Neural progenitor cell (in vitro differentiated cells): Measurements from ENCODE around the gene POLK. TPM values are rescaled to one million over a fixed set of nuclear protein-coding genes. Genes with fewer than 3 reads are reported as not detected.

ENCODE experiments used
- DNase-seq: peaks from one replicate; pipeline ENCODE4 v3.0.0-alpha.2; 2016; ENCODE audit warnings: low spot score
- H2AFZ ChIP-seq: fragments of 200-600 bp; sonication (generic); replicated peaks from 2 replicates; pipeline ENCODE4 v1.6.1; 2016; ENCODE audit warnings: antibody characterized with exemption
- H3F3A ChIP-seq: fragments of 200-600 bp; sonication (generic); 2 replicates; pipeline ENCODE4 v1.6.1; 2016; ENCODE audit warnings: antibody characterized with exemption, low read depth
- H3K27ac ChIP-seq: fragments of 200-600 bp; sonication (generic); 2 replicates; pipeline ENCODE4 v1.5.1; 2016; ENCODE audit warnings: mild to moderate bottlenecking
- H3K27me3 ChIP-seq: fragments of 200-600 bp; sonication (generic); 2 replicates; pipeline ENCODE4 v1.6.1; 2016; ENCODE audit warnings: mild to moderate bottlenecking, moderate library complexity
- H3K36me3 ChIP-seq: fragments of 200-600 bp; sonication (generic); 2 replicates; pipeline ENCODE4 v1.5.1; 2016
- H3K4me1 ChIP-seq: fragments of 200-600 bp; sonication (generic); 2 replicates; pipeline ENCODE4 v1.6.1; 2016; ENCODE audit warnings: mixed run types
- H3K4me2 ChIP-seq: fragments of 200-600 bp; sonication (generic); 2 replicates; pipeline ENCODE4 v1.6.1; 2016
- H3K4me3 ChIP-seq: fragments of 200-600 bp; sonication (generic); 2 replicates; pipeline ENCODE4 v1.5.1; 2016
- H3K79me2 ChIP-seq: fragments of 200-600 bp; sonication (generic); 2 replicates; pipeline ENCODE4 v1.6.1; 2016; ENCODE audit warnings: low read depth
- H3K9ac ChIP-seq: fragments of 200-600 bp; sonication (generic); 2 replicates; pipeline ENCODE4 v1.6.1; 2016
- H3K9me3 ChIP-seq: fragments of 200-600 bp; sonication (generic); 2 replicates; pipeline ENCODE4 v1.5.1; 2016; ENCODE audit warnings: low read depth
- H4K20me1 ChIP-seq: fragments of 200-600 bp; sonication (generic); 2 replicates; pipeline ENCODE4 v1.6.1; 2016; ENCODE audit warnings: low read depth
- H3K27ac Mint-ChIP-seq: 3 replicates; pipeline ENCODE4 v1.8.0; 2021; ENCODE audit warnings: mixed read lengths
- H3K27me3 Mint-ChIP-seq: 2 replicates; pipeline ENCODE4 v1.8.0; 2022; ENCODE audit warnings: low read depth, mild to moderate bottlenecking, inconsistent platforms, moderate library complexity, mixed read lengths; ENCODE audit not compliant: insufficient read depth
- H3K36me3 Mint-ChIP-seq: 3 replicates; pipeline ENCODE4 v1.8.0; 2021; ENCODE audit warnings: mixed read lengths
- H3K4me1 Mint-ChIP-seq: 3 replicates; pipeline ENCODE4 v1.8.0; 2021; ENCODE audit warnings: mixed read lengths
- H3K4me3 Mint-ChIP-seq: 3 replicates; pipeline ENCODE4 v1.8.0; 2021; ENCODE audit warnings: mild to moderate bottlenecking, moderate library complexity, mixed read lengths
- H3K9me3 Mint-ChIP-seq: 3 replicates; pipeline ENCODE4 v1.8.0; 2020; ENCODE audit warnings: mixed read lengths
- CTCF ChIP-seq: fragments of 200-600 bp; sonication (generic); IDR thresholded peaks from 2 replicates; pipeline ENCODE4 v1.5.1; 2017; ENCODE audit warnings: antibody characterized with exemption, mild to moderate bottlenecking
- EZH2 ChIP-seq: fragments of 200-600 bp; sonication (generic); IDR thresholded peaks from 2 replicates; pipeline ENCODE4 v1.6.1; 2017; ENCODE audit warnings: antibody characterized with exemption, mild to moderate bottlenecking, moderate library complexity
- EZH2phosphoT487 ChIP-seq: fragments of 200-600 bp; sonication (generic); IDR thresholded peaks from 2 replicates; pipeline ENCODE4 v1.6.1; 2017; ENCODE audit warnings: antibody characterized with exemption
- total RNA-seq: library from RNA; depleted of rRNA; stranded (reverse); fragments of >200 nt; gene quantifications from 2 replicates; pipeline ENCODE4 v1.2.3, GENCODE V29; 2015; ENCODE audit warnings: low replicate concordance

The POLK gene
- total RNA-seq, 1 donor from 2014 or later: 30.9 TPM

GRCh38 chr5:75538211-75538610 is 26.5 kb downstream of the POLK start:
- peaks cover 23% of the 10 kb centered on the region for H3K9me3 Mint-ChIP-seq
- peaks cover 17% of the 10 kb centered on the region for H3K36me3 Mint-ChIP-seq
- DNase-seq: no peak
- Histone ChIP-seq H3K36me3 (no peaks in the 10 kb centered on the region), H3K4me3 (no peak overlapping the region), H3K79me2 (peaks cover 45% of the 10 kb centered on the region), H3K27ac (no peak overlapping the region), H3K4me1 (no peaks in the 10 kb centered on the region), H3K9ac (no peak overlapping the region), H4K20me1 (no peaks in the 10 kb centered on the region), H3K4me2 (no peak overlapping the region), H3F3A (no peaks in the 10 kb centered on the region), H3K9me3 (no peaks in the 10 kb centered on the region), H2AFZ (no peak overlapping the region), H3K27me3 (no peaks in the 10 kb centered on the region)
- H3K27me3 Mint-ChIP-seq: no peaks in the 10 kb centered on the region
- H3K27ac Mint-ChIP-seq: no peak overlapping the region
- TF ChIP-seq EZH2 (no peak), CTCF (no peak), EZH2phosphoT487 (no peak)
- peaks cover 3% of the 10 kb centered on the region for H3K4me1 Mint-ChIP-seq
- H3K4me3 Mint-ChIP-seq: no peak overlapping the region

GRCh38 chr5:75545131-75545530 is 33.4 kb downstream of the POLK start:
- Histone ChIP-seq H3K4me3 (no peak overlapping the region), H2AFZ (no peak overlapping the region), H4K20me1 (no peaks in the 10 kb centered on the region), H3K9me3 (no peaks in the 10 kb centered on the region), H3K27me3 (no peaks in the 10 kb centered on the region), H3K27ac (no peak overlapping the region), H3K79me2 (peaks cover 5% of the 10 kb centered on the region), H3K9ac (no peak overlapping the region), H3K4me2 (no peak overlapping the region), H3K36me3 (no peaks in the 10 kb centered on the region), H3F3A (no peaks in the 10 kb centered on the region), H3K4me1 (no peaks in the 10 kb centered on the region)
- H3K36me3 Mint-ChIP-seq: peaks cover 9% of the 10 kb centered on the region
- H3K9me3 Mint-ChIP-seq: no peaks in the 10 kb centered on the region
- no peak for DNase-seq
- H3K4me1 Mint-ChIP-seq: no peaks in the 10 kb centered on the region
- H3K4me3 Mint-ChIP-seq: no peak overlapping the region
- no peak overlapping the region for H3K27ac Mint-ChIP-seq
- TF ChIP-seq CTCF: no peak
- TF ChIP-seq EZH2: no peak
- TF ChIP-seq EZH2phosphoT487: no peak
- H3K27me3 Mint-ChIP-seq: no peaks in the 10 kb centered on the region

- no peak overlapping the region for H3K9ac ChIP-seq
- Mint-ChIP-seq H3K27ac (no peak overlapping the region), H3K9me3 (no peaks in the 10 kb centered on the region), H3K4me1 (no peaks in the 10 kb centered on the region), H3K27me3 (no peaks in the 10 kb centered on the region), H3K36me3 (peaks cover 11% of the 10 kb centered on the region), H3K4me3 (no peak overlapping the region)
- no peaks in the 10 kb centered on the region for H3K27me3 ChIP-seq
- H3K36me3 ChIP-seq: no peaks in the 10 kb centered on the region
- no peak overlapping the region for H3K4me2 ChIP-seq
- TF ChIP-seq EZH2 (no peak), EZH2phosphoT487 (no peak), CTCF (no peak)
- no peak overlapping the region for H2AFZ ChIP-seq
- no peak overlapping the region for H3K27ac ChIP-seq
- no peak overlapping the region for H3K4me3 ChIP-seq
- no peaks in the 10 kb centered on the region for H3K4me1 ChIP-seq
- DNase-seq: no peak
- no peaks in the 10 kb centered on the region for H3K9me3 ChIP-seq
- H3F3A ChIP-seq: no peaks in the 10 kb centered on the region
- H3K79me2 ChIP-seq: peaks cover 5% of the 10 kb centered on the region
- no peaks in the 10 kb centered on the region for H4K20me1 ChIP-seq
These were observed 35.1 kb downstream of the POLK start for GRCh38 chr5:75546830-75547229.

- Mint-ChIP-seq H3K9me3 (no peaks in the 10 kb centered on the region), H3K27me3 (no peaks in the 10 kb centered on the region), H3K4me3 (no peak overlapping the region), H3K4me1 (no peaks in the 10 kb centered on the region), H3K36me3 (peaks cover 14% of the 10 kb centered on the region), H3K27ac (no peak overlapping the region)
- H2AFZ ChIP-seq: no peak overlapping the region
- no peaks in the 10 kb centered on the region for H3K9me3 ChIP-seq
- no peak overlapping the region for H3K4me2 ChIP-seq
- H3K27me3 ChIP-seq: no peaks in the 10 kb centered on the region
- no peaks in the 10 kb centered on the region for H4K20me1 ChIP-seq
- no peak for TF ChIP-seq EZH2
- TF ChIP-seq EZH2phosphoT487: no peak
- TF ChIP-seq CTCF: no peak
- no peaks in the 10 kb centered on the region for H3K4me1 ChIP-seq
- H3K79me2 ChIP-seq: peaks cover 5% of the 10 kb centered on the region
- H3K9ac ChIP-seq: no peak overlapping the region
- H3F3A ChIP-seq: no peaks in the 10 kb centered on the region
- no peak overlapping the region for H3K4me3 ChIP-seq
- DNase-seq: no peak
- no peak overlapping the region for H3K27ac ChIP-seq
- peaks cover 5% of the 10 kb centered on the region for H3K36me3 ChIP-seq
These were observed 36.1 kb downstream of the POLK start for GRCh38 chr5:75547812-75548211.
